PFSK-1 (cell line): ENCODE measurements around the gene KRTAP4-6.
"Not testable (repeated sequence)": the region's sequence is repeated elsewhere in the genome, so short reads cannot be mapped to it uniquely, and the experiment has no call there.

ENCODE experiments used
- FOXP2 ChIP-seq: optimal IDR thresholded peaks from 2 replicates; pipeline ENCODE3; 2011; ENCODE audit warnings: borderline replicate concordance, control low read depth, inconsistent platforms; ENCODE audit not compliant: insufficient read depth; ENCODE audit errors: extremely low read length, extremely low read depth
- POLR2AphosphoS5 ChIP-seq: IDR thresholded peaks from 2 replicates; pipeline ENCODE4 v1.6.1; 2012; ENCODE audit warnings: low read depth, mild to moderate bottlenecking, control low read depth, low read length, moderate library complexity
- SIN3A ChIP-seq: IDR thresholded peaks from 2 replicates; pipeline ENCODE4 v1.6.1; 2012; ENCODE audit warnings: mild to moderate bottlenecking, low read length, moderate library complexity, borderline replicate concordance; ENCODE audit not compliant: insufficient read depth
- TAF1 ChIP-seq: IDR thresholded peaks from 2 replicates; pipeline ENCODE4 v1.6.1; 2012; ENCODE audit warnings: low read length, control low read depth, borderline replicate concordance; ENCODE audit not compliant: insufficient read depth
- TF ChIP-seq, protein P1 (sequence below), 2 experiments: IDR thresholded peaks; 2 replicates each; pipeline versions ENCODE4 v1.6.1 to v1.8.0; 2011 to 2012; ENCODE audit warnings: low read depth in 2 of 2, low read length in 2 of 2, control low read depth in 1 of 2, inconsistent platforms in 1 of 2, mild to moderate bottlenecking in 1 of 2, moderate library complexity in 1 of 2; ENCODE audit not compliant: insufficient read depth in 1 of 2

Gene KRTAP4-6

DNA sequence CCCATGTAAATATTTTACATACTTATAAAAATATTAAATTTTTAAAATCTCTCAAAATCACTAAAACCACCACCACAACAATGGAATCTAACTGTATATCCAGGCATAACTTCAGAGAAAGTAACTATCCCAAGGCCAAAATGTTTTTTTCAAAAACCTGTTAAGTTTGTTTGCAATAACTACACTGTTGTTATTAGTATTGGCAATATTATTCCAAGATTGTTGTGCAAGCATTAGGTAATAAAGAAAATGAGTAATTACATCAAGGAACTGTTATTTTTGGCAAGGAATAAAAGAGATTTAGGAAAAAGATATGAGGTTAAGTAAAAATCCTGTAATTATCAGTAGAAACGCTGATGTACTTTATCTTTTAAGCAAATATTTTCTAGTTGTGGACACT is 13.0 kb downstream of the KRTAP4-6 start:
- TF ChIP-seq FOXP2: no peak

- TF ChIP-seq, protein P1, sequence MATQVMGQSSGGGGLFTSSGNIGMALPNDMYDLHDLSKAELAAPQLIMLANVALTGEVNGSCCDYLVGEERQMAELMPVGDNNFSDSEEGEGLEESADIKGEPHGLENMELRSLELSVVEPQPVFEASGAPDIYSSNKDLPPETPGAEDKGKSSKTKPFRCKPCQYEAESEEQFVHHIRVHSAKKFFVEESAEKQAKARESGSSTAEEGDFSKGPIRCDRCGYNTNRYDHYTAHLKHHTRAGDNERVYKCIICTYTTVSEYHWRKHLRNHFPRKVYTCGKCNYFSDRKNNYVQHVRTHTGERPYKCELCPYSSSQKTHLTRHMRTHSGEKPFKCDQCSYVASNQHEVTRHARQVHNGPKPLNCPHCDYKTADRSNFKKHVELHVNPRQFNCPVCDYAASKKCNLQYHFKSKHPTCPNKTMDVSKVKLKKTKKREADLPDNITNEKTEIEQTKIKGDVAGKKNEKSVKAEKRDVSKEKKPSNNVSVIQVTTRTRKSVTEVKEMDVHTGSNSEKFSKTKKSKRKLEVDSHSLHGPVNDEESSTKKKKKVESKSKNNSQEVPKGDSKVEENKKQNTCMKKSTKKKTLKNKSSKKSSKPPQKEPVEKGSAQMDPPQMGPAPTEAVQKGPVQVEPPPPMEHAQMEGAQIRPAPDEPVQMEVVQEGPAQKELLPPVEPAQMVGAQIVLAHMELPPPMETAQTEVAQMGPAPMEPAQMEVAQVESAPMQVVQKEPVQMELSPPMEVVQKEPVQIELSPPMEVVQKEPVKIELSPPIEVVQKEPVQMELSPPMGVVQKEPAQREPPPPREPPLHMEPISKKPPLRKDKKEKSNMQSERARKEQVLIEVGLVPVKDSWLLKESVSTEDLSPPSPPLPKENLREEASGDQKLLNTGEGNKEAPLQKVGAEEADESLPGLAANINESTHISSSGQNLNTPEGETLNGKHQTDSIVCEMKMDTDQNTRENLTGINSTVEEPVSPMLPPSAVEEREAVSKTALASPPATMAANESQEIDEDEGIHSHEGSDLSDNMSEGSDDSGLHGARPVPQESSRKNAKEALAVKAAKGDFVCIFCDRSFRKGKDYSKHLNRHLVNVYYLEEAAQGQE (IDR thresholded peaks at IDR 0.05; ENCODE audit: insufficient read depth in 1 of 2, low read depth in 2 of 2, low read length in 2 of 2): no peak
- TF ChIP-seq TAF1 (no peak), FOXP2 (no peak), POLR2AphosphoS5 (no peak), SIN3A (no peak)
These were observed 13.9 kb downstream of the KRTAP4-6 start for GRCh38 chr17:41126412-41126811.

GRCh38 chr17:41125064-41125463 is 15.3 kb downstream of the KRTAP4-6 start:
- no peak for TF ChIP-seq POLR2AphosphoS5
- TF ChIP-seq FOXP2: no peak
- TF ChIP-seq SIN3A: no peak
- TF ChIP-seq TAF1: no peak
- TF ChIP-seq, protein P1 (IDR thresholded peaks at IDR 0.05; ENCODE audit: insufficient read depth in 1 of 2, low read depth in 2 of 2, low read length in 2 of 2): no peak

DNA sequence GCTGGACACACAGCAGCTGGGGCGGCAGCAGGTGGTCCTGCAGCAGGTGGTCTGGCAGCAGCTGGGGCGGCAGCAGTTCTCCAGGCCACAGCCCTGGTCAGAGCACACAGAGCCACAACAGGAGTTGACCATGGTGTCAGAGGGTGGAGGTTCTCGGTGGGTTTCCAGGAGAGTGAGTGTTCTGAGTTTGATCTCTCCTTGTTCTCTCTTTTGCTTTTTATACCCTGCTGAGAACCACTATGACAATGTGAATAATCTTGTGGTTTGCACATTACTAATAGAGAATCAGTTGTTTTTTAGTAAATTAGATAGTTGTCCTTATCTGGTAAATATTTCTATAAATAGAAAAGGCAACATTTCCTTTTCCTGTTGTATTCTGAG is 16.4 kb downstream of the KRTAP4-6 start, which contains the start of gene KRTAP4-12:
KRTAP4-12 (minus strand) TSS at position 192 of the 381 bp plus-strand sequence; CDS start at position 132, 60 bp downstream.
- not testable (repeated sequence) for TF ChIP-seq TAF1, POLR2AphosphoS5
- TF ChIP-seq, protein P1 (IDR thresholded peaks at IDR 0.05; ENCODE audit: insufficient read depth in 1 of 2, low read depth in 2 of 2, low read length in 2 of 2): not testable (repeated sequence)

DNA sequence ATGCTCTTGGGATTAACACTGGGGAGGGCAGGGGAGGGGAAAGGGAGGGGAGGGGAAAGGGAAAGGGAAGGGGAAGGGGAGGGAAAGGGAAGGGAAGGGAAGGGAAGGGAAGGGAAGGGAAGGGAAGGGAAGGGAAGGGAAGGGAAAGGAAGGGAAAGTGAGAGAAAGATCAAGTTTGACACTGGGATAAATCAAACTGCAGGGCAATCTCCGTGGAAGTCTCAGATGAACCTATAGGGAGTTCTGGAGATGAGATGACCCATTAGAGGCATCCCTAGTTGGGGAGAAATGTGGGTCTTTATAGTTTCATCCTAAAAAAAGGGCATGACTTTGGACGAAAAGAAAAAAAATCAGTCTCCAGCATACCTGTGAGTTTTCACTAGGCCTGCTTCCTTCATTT is 18.6 kb downstream of the KRTAP4-6 start:
- TF ChIP-seq TAF1 (no peak), FOXP2 (no peak), SIN3A (no peak), POLR2AphosphoS5 (no peak)
- TF ChIP-seq, protein P1 (IDR thresholded peaks at IDR 0.05; ENCODE audit: insufficient read depth in 1 of 2, low read depth in 2 of 2, low read length in 2 of 2): no peak

DNA sequence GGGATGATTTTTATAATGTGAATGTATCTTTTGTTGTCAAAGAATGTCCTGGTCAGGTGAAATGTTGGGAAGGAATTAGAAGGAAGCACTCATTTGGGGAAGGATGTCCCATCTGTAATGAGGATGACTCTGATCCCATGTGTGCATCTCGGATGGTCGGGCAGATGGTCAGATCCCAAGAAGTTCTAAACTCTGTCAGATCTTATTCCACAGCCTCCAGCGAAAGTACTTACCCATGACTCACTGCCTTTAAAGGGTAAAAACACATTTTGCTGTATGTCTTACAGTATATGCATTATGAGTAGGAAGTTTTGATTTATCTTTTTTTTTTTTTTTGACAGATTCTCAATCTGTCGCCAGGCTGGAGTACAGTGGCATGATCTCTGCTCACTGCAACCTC is 21.6 kb downstream of the KRTAP4-6 start:
- TF ChIP-seq SIN3A: no peak
- TF ChIP-seq FOXP2: no peak
- no peak for TF ChIP-seq POLR2AphosphoS5
- no peak for TF ChIP-seq TAF1
- TF ChIP-seq, protein P1 (IDR thresholded peaks at IDR 0.05; ENCODE audit: insufficient read depth in 1 of 2, low read depth in 2 of 2, low read length in 2 of 2): no peak
